ENCODE data around the gene CHIT1. TPM values are rescaled to one million over a fixed set of nuclear protein-coding genes. Genes with fewer than 3 reads are reported as not detected.

Gene CHIT1
- total RNA-seq, 1 donor from 2014 or later = 0.27 TPM

DNA sequence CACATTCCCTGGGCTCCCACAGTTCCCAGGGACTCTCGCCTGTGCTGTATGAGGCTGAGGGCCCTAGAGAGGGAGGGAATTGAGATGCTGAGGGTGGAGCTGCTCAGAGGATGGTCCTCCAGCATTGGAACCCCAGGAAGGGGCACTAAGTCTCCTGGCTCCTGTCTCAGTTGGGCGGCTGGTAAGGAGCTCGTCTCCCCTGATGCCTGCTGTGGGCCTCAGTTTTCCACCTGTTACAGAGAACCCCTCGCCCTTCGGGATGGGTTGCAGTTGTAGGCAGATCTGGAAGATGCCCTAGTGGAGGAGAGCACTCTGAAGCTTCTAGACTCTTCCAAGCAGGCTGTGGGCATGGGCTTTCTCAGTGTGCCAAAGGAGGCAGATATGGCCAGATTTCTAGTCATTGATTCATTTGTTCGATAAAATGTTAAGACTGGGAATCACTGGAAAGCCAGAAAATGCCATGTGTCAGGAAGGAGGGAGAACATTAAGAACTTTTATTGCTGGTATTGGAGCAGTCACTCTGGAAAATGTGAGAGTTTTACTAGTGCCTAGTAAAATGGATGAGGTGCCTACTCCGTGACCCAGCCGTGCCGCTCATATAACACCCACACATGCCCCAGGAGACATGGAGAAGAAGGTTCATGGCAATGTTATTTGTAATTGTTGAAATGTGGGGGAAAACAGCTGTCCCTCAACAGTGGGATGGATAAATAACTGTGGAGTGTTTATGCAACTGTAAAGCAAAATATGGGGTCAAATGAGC, 53.0 kb downstream of the CHIT1 start:
- intact Hi-C loops (cut with micrococcal nuclease) = no loop called here

DNA sequence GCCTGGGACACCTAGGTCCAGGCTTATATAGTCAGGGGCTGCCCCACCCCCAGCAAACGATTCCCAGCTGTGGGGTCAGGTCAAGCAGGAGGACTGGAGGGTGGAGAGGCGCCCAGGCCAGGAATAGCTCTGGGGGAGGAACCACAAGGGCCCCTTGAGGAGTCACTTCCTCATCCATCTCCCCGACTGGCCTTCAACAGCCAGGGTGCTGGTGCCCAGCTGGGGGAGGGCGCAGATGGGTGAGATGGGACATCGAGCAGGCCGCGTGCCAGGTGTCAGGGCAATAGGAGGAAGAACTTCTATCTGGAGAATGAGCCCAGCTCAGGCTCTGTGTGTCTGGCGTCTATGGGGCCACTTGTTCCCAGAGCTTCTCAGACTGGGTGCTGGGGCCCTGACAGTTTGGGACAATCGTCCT, 53.6 kb downstream of the CHIT1 start:
- intact Hi-C loops (cut with micrococcal nuclease) = no loop called here

DNA sequence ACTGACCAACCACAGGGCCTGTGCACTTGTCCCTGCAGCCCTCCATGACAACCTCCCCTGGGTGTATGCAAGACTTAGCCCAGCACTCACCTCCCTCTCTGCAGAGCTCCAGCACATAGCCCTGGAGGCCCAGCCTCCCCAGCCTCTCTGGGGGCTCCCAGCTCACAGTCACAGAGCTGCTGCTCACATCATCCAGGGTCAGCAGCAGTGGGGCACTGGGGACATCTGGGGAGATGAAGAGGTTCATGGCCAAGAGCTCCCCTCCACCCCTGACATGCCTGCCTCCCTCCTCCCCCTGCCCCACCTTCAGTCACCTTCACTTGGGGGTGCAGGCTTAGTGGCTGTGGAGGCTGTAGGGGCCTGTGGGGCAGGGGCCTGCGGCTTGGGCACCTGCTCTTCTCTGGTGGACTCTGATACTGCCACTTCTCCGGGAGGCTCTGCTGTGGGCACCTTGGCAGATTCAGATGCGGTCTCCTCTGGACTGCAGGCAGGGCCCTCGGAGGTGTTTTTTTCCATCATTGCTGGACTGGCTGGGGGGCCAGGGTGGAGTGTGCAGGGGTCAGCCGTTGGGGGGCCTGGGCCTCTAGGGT, 54.1 kb downstream of the CHIT1 start, which contains the start of gene MYBPH:
Gene MYBPH, minus strand, starts transcription at position 590 of the 590 bp plus-strand sequence. Its CDS starts 71 bp downstream, at position 519.
- intact Hi-C loops (cut with micrococcal nuclease) = no loop called here

DNA sequence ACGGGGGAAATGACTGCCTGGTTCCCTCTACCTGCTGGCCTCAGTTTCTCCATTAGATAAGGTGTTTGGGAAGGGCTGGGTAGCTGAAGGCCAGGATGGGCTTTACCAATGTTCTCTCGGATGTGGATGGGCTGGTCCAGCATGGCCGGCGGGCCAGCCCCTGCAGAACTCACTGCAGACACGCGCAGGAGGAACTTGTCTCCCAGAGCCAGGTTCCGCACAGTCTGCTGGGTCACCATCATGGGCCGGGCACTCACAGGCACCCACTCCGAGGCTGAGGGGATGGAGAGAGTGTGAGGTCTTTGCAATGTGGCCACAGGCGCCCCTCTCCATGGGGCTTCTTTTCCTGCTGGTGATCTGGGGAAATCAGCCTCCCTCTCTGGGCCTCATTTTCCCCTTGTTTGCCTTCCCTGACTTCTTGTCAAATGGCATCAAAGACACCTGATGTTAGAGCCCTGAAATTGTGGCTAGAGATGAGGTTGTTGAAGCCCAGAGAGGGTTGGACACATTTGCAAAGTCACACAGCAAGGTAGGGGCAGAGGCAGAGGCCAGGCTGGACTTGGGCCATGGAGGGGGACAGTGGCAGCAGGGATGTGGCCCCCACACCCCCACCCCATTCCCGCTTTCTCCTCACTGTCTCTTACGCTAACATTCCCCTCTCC, 55.0 kb downstream of the CHIT1 start:
- intact Hi-C loops (cut with micrococcal nuclease) = no loop called here

DNA sequence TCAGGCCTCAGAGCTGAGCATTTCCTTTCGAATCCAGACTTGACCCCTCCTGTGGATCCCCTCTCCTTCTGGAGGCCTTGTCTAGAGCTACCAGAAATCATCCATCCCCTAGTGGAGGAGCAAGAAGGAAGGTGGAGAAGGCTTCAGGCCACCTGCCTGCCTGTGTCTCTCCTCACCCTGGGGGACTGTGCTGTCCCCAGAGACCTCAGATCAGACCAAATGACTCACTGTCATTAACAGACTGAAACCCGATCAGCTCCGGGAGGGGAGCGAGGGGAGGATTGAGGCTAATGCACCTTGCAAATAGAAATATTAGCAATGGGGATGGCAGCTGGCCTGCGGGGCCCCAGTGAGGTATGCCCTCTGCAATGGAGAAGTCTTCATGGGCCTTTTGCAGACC, 55.9 kb downstream of the CHIT1 start:
- intact Hi-C loops (cut with micrococcal nuclease) = no loop called here

- intact Hi-C loops (cut with micrococcal nuclease) = no loop called here
Measured at GRCh38 chr1:203173011-203173555, 56.4 kb downstream of the CHIT1 start.

DNA sequence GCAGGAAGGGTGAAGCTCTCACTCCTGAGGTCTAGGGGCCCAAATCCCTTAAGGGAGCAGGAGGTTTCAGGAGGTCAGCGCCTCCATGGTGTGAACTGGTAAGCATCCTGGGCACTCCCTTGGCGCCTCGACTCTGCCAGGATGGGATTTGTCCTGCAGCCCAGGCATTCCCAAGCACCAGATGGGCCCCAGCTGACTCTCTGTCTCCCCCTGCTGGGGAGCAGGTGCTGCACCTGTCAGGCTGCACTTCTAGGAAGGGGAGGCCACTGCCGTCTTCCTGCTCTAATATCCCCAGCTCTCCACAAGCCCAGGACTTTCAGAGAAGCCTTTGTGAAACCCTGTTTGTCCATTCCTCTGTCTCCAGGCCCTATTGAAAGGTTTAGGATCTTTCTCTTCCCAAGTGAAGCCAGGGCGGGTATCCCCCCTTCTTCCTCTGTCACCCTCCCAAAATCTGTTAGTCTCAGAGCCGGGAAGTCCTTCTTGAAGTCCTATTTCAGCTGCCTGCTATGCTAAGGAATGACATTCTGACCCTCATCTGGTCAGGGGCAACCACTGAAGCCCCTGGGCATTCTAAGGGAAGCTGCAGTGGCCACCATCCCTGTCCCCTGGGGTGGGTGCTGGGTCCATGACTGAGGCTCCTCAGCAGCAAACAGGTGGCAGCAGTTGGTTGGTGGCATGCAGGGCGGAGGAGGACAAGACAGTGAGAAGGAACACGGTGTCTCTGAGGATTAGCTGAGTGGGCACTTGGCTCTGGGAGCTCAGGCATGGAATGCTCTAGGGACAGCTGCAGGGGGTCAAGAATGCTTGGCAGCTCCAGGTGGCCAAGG, 57.1 kb downstream of the CHIT1 start:
- intact Hi-C loops (cut with micrococcal nuclease) = loop anchor here (1.0 kb wide), 1 partner anchor 133 kb away; no protein-coding TSS in a partner anchor

DNA sequence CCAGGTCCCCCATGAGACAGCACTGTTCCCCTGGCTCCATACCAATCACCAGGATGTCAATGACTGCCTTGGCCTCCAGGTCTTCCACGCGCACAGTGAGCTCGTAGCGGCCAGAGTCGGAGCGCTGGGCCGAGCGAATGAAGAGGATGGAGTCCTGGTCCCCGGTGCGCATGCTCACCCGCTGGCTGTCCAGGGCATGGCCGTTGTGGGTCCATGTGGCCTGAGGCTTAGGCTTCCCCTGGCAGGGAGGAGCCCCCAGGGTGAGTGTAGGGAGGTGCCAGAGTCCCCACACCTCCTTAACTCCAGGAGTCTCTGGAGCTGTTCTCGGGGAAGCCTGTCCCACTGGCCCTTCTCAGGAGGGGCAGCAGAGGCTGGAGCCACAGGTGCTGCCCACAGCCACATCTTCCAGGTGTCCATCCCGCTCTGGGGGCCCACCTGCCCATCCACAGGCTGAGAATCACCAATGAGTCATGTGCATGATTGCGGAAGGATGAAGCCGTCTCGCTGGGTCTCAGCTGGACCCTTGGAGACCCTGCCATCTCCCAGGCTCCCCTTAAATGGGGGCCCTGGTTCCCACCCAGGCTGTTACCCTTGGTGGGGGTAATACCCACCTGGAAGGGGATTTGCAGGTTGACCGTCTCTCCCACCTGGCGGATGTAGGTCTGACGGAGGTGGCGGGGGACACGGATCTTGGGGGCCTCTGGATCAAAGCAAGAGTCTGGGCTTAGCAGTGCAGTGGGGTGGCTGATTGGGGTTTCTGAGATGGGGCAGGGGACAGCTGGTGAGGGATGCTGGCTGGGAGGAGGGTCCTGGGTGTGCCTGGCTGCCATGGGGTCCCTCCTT, 57.9 kb downstream of the CHIT1 start:
- intact Hi-C loops (cut with micrococcal nuclease) = loop anchor here (1.0 kb wide), 1 partner anchor 132 kb away; no protein-coding TSS in a partner anchor

GRCh38 chr1:203170625-203171330, 58.7 kb downstream of the CHIT1 start:
- intact Hi-C loops (cut with micrococcal nuclease) = no loop called here

GRCh38 chr1:203169770-203170520, 59.5 kb downstream of the CHIT1 start:
- intact Hi-C loops (cut with micrococcal nuclease) = no loop called here

DNA sequence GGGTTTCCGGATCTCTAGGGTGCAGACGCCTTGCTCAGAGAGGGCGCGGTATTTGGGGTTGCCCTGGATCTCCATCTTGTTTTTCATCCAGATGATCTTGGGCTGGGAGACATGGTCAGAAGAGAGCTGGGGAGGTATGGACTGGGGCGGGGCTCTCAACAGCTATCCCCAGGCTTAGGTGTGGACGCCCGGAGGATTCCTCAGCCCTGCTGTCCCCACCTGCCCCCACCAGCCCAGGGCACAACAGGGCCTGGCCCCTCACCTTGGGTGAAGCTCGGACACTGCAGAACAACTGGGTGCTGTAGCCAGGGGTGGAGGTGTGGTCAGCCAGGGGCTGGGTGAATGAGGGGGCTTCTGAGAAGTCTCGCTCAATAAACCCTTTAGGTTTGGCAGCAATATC, 60.5 kb downstream of the CHIT1 start:
- intact Hi-C loops (cut with micrococcal nuclease) = no loop called here

DNA sequence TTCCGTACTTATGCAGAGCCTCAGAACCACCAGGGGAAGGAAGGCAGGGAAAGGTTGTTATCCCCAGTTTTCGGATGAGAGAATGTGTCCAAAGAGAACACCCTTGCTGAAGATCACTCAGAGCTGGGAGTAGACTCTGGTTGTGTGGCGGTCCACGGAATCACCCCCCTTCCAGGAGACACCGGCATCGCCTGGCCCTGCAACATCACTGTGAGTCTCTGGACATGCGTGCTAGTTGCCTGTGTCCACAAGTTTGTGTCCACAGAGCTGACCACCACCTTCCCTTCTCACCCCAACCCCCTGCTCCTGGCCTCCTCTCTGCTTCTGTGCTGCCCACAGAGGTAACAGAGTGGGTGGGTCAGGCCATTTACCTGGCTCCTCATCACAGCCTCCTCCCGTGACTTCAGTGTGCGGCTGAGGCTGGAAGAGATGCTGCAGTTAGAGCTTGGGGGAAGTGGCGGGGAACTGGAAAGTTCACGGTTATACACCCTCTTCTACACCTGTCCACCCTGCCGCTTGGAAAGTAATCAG, 61.2 kb downstream of the CHIT1 start:
- intact Hi-C loops (cut with micrococcal nuclease) = no loop called here

DNA sequence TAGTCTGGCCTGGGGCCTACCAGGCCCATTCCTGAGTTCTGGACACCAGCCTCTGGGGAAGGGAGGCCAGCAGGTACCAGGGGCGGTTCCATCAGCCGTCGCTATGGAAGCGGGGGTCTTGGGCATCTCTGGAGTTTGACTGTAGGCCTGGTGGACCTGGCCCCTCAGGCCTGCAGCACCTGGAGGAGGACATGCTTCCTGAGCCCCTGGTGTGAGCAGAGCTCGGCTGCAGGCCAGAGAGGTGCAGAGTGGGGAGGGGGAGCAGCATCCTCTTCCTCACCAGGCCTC, 61.6 kb downstream of the CHIT1 start:
- intact Hi-C loops (cut with micrococcal nuclease) = no loop called here

DNA sequence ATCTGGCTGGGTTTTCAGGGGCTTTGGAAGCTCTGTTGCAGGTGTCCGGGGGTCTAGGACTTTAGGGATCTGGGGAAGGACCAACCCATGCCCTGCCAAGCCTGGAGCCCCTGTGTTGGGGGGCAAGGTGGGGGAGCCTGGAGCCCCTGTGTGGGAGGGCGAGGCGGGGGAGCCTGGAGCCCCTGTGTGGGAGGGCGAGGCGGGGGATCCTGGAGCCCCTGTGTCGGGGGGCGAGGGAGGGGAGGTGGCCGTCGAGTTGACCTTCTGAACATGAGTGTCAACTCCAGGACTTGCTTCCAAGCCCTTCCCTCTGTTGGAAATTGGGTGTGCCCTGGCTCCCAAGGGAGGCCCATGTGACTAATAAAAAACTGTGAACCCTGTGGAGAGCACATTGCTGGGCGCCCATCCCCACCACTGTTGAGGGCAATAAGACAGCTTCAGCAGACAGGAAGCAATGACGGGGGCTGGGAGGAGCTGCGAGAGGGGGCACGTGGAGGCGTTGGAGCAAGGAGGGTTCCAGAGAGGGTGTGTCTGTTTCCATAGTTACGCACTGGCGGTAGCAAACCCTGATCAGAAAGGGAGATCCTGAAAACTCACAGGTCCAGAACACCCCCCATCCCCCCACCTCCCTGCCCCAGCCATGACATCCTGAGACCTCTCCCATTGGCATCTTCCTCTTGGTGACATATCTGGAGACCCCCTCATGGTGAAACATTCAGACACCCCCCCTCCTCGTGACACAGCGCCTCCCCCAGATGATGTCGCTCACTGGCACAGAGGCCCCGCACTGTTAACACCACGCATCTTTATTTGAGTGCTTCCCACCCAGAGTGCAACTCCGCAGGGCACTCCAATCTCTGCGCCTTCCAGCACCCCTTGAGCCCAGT, 62.2 kb downstream of the CHIT1 start:
- intact Hi-C loops (cut with micrococcal nuclease) = no loop called here

GRCh38 chr1:203166192-203166940, 63.1 kb downstream of the CHIT1 start:
- intact Hi-C loops (cut with micrococcal nuclease) = no loop called here

Measured in T-helper 1 cell treated with Interleukin-12 subunit alpha and Interleukin-12 subunit beta and Interleukin-4 antibody, amounts not matched to agents 30 ng/mL and 1 ng/mL, for 36 hours (primary cell).